ENCODE data around the gene OPCML. TPM values are rescaled to one million over a fixed set of nuclear protein-coding genes. Genes with fewer than 3 reads are reported as not detected.

The OPCML gene
- total RNA-seq, 4 donors from 2014 or later, result not detected

GRCh38 chr11:133362916-133363315 is 169.4 kb downstream of the OPCML start:
- DNase-seq, result no peak
- TF ChIP-seq CTCF (IDR thresholded peaks at IDR 0.05), result no peak
- TF ChIP-seq POLR2AphosphoS5 (IDR thresholded peaks at IDR 0.05), result no peak
- no peak for TF ChIP-seq POLR2A (IDR thresholded peaks at IDR 0.05)
- TF ChIP-seq EP300 (IDR thresholded peaks at IDR 0.05; ENCODE audit: low read depth), result no peak
- no peaks in the 10 kb centered on the region for H3K9me3 ChIP-seq
- no peaks in the 10 kb centered on the region for H3K4me1 ChIP-seq
- no peaks in the 10 kb centered on the region for H3K27me3 ChIP-seq
- no peaks in the 10 kb centered on the region for H3K36me3 ChIP-seq
- in situ Hi-C loops (cut with MboI; ENCODE audit: low pct_ligation_motif_present in 1 of 4, low pct_unique_long_range_greater_than_20kb in 1 of 4, low sequenced_read_pairs in 3 of 4) (no loop called here), intact Hi-C loops (cut with DNase I; ENCODE audit: low total_unique reads) (no loop called here)
- no peak overlapping the region for H3K27ac ChIP-seq
- no peak overlapping the region for H3K4me3 ChIP-seq
- 97 to 100% methylated on average over 2 to 15 of the region's 15 CpGs for WGBS, 2 donors (ENCODE audit: low coverage in 1 of 2)

DNA sequence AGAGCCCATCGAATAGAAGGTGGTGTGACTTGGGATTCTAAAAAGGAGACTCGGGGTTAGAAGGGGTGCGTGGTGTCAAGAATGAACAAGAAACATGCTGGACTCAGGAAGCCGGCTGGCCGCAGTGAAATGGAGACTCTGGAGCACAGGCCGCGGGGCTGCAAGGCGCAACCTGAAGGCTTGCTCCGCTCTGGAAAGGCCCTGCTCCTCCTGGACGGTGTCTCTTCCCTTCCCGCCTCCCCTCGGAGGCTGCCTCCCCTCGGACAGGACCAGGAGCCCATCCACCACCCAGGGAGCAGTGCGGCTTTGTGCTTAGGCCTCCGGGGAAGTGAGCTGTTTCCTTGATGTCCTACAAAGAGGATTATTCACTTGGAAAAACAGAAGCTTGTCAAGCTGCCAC is 170.1 kb downstream of the OPCML start:
- H3K9me3 ChIP-seq, result no peaks in the 10 kb centered on the region
- no peaks in the 10 kb centered on the region for H3K4me1 ChIP-seq
- DNase-seq, result no peak
- H3K27me3 ChIP-seq, result no peaks in the 10 kb centered on the region
- TF ChIP-seq CTCF (IDR thresholded peaks at IDR 0.05), result no peak
- no peak for TF ChIP-seq POLR2AphosphoS5 (IDR thresholded peaks at IDR 0.05)
- no peak for TF ChIP-seq POLR2A (IDR thresholded peaks at IDR 0.05)
- TF ChIP-seq EP300 (IDR thresholded peaks at IDR 0.05; ENCODE audit: low read depth), result no peak
- H3K4me3 ChIP-seq, result no peak overlapping the region
- H3K27ac ChIP-seq, result no peak overlapping the region
- in situ Hi-C loops (cut with MboI; ENCODE audit: low pct_ligation_motif_present in 1 of 4, low pct_unique_long_range_greater_than_20kb in 1 of 4, low sequenced_read_pairs in 3 of 4), result no loop called here
- H3K36me3 ChIP-seq, result no peaks in the 10 kb centered on the region
- 90 to 94% methylated on average over 6 to 15 of the region's 15 CpGs for WGBS, 2 donors (ENCODE audit: low coverage in 1 of 2)
- intact Hi-C loops (cut with DNase I; ENCODE audit: low total_unique reads), result no loop called here

GRCh38 chr11:133361689-133361994 is 170.7 kb downstream of the OPCML start:
- TF ChIP-seq EP300 (IDR thresholded peaks at IDR 0.05; ENCODE audit: low read depth), result no peak
- TF ChIP-seq POLR2AphosphoS5 (IDR thresholded peaks at IDR 0.05), result no peak
- no peak for TF ChIP-seq POLR2A (IDR thresholded peaks at IDR 0.05)
- no peak for TF ChIP-seq CTCF (IDR thresholded peaks at IDR 0.05)
- WGBS, 2 donors (ENCODE audit: low coverage in 1 of 2), result 81 to 95% methylated on average over 5 to 21 of the region's 21 CpGs
- intact Hi-C loops (cut with DNase I; ENCODE audit: low total_unique reads) (no loop called here), in situ Hi-C loops (cut with MboI; ENCODE audit: low pct_ligation_motif_present in 1 of 4, low pct_unique_long_range_greater_than_20kb in 1 of 4, low sequenced_read_pairs in 3 of 4) (no loop called here)
- no peak for DNase-seq
- Histone ChIP-seq H3K27me3 (no peaks in the 10 kb centered on the region), H3K4me1 (no peaks in the 10 kb centered on the region), H3K36me3 (no peaks in the 10 kb centered on the region), H3K27ac (no peak overlapping the region), H3K4me3 (no peak overlapping the region), H3K9me3 (no peaks in the 10 kb centered on the region)

- no peaks in the 10 kb centered on the region for H3K9me3 ChIP-seq
- TF ChIP-seq EP300 (IDR thresholded peaks at IDR 0.05; ENCODE audit: low read depth), result no peak
- no peak for TF ChIP-seq POLR2AphosphoS5 (IDR thresholded peaks at IDR 0.05)
- no peak for TF ChIP-seq CTCF (IDR thresholded peaks at IDR 0.05)
- TF ChIP-seq POLR2A (IDR thresholded peaks at IDR 0.05), result no peak
- H3K4me3 ChIP-seq, result no peak overlapping the region
- in situ Hi-C loops (cut with MboI; ENCODE audit: low pct_ligation_motif_present in 1 of 4, low pct_unique_long_range_greater_than_20kb in 1 of 4, low sequenced_read_pairs in 3 of 4) (no loop called here), intact Hi-C loops (cut with DNase I; ENCODE audit: low total_unique reads) (no loop called here)
- H3K36me3 ChIP-seq, result no peaks in the 10 kb centered on the region
- H3K4me1 ChIP-seq, result no peaks in the 10 kb centered on the region
- no peak overlapping the region for H3K27ac ChIP-seq
- H3K27me3 ChIP-seq, result no peaks in the 10 kb centered on the region
- WGBS, 2 donors (ENCODE audit: low coverage in 1 of 2), result 85 to 94% methylated on average over 9 to 52 of the region's 54 CpGs
- no peak for DNase-seq
Observed at GRCh38 chr11:133360860-133361688, 171.2 kb downstream of the OPCML start.

Data from transverse colon (tissue), 4 donors.